GM12878 (cell line): Measurements from ENCODE around the gene IRGC. TPM values are rescaled to one million over a fixed set of nuclear protein-coding genes. Genes with fewer than 3 reads are reported as not detected.

Experiments used
- ATAC-seq: fragments of 200-7000 bp; cut with Tn5 transposase; 3 replicates; pipeline ENCODE4 v1.9.1; 2020; ENCODE audit warnings: mild to moderate bottlenecking, moderate library complexity
- BruUV-seq: library from RNA; stranded (reverse); fragments of 400-500 nt; replicated peaks from 2 replicates; lab custom pipeline; 2021; lab: Mats Ljungman, UMichigan
- CTCF ChIA-PET: fragments of 300-600 bp; sonication (Branson Sonifier 250); formaldehyde crosslinking; extraction: SDS; loops from one replicate; lab custom pipeline; 2021; ENCODE audit warnings: inconsistent platforms; lab: Yijun Ruan, JAX
- POLR2A ChIA-PET: fragments of 350-600 bp; formaldehyde crosslinking; extraction: SDS; loops from one replicate; lab custom pipeline; 2021; ENCODE audit warnings: inconsistent platforms; lab: Charles Lee
- RAD21 ChIA-PET: fragments of 300-600 bp; sonication (Branson Sonifier 250); formaldehyde crosslinking; loops from one replicate; lab custom pipeline; 2023; ENCODE audit warnings: antibody characterized with exemption; ENCODE audit not compliant: unreplicated experiment; lab: Charles Lee
- SMC1A ChIA-PET: fragments of 300-600 bp; sonication (Branson Sonifier 250); formaldehyde crosslinking; loops from one replicate; lab custom pipeline; 2023; ENCODE audit not compliant: unreplicated experiment, uncharacterized antibody; lab: Charles Lee
- DNase-seq: peaks from one replicate; pipeline ENCODE4 v3.0.0-alpha.2; 2011; ENCODE audit warnings: low read depth, low spot score
- FAIRE-seq: peaks from 3 replicates; lab custom pipeline; 2011; peaks lifted over from hg19 to GRCh38; lab: Jason Lieb, UNC
- H2AFZ ChIP-seq: 2 replicates; pipeline ENCODE4 v1.6.0; 2011; ENCODE audit warnings: low read depth, low read length, control low read depth; ENCODE audit not compliant: control insufficient read depth
- H3K27ac ChIP-seq: 2 replicates; pipeline ENCODE4 v1.5.1; 2011; ENCODE audit warnings: control low read depth; ENCODE audit not compliant: control insufficient read depth, insufficient read depth
- H3K27me3 ChIP-seq, 2 experiments: replicated peaks in 1 of 2; 2 replicates each; pipeline versions ENCODE4 v1.6.0 to v1.6.1; 2011; ENCODE audit warnings: low read length in 1 of 2; ENCODE audit not compliant: control insufficient read depth in 2 of 2, insufficient read depth in 2 of 2
- H3K36me3 ChIP-seq, 2 experiments: 2 replicates each; pipeline ENCODE4 v1.5.1; 2011; ENCODE audit warnings: low read length in 1 of 2; ENCODE audit not compliant: control insufficient read depth in 2 of 2, insufficient read depth in 2 of 2
- H3K4me1 ChIP-seq: 2 replicates; pipeline ENCODE4 v1.6.1; 2011; ENCODE audit warnings: mild to moderate bottlenecking, low read length, moderate library complexity, mixed read lengths; ENCODE audit not compliant: control insufficient read depth, insufficient read depth
- H3K4me2 ChIP-seq: 2 replicates; pipeline ENCODE4 v1.6.0; 2011; ENCODE audit warnings: control low read depth; ENCODE audit not compliant: control insufficient read depth, insufficient read depth
- H3K4me3 ChIP-seq: fragments of 200-600 bp; sonication (generic); 2 replicates; pipeline ENCODE4 v1.5.1; 2016
- H3K79me2 ChIP-seq: 2 replicates; pipeline ENCODE4 v1.6.0; 2011; ENCODE audit warnings: low read length; ENCODE audit not compliant: control insufficient read depth, insufficient read depth
- H3K9ac ChIP-seq: 2 replicates; pipeline ENCODE4 v1.8.0; 2011; ENCODE audit warnings: low read length, control low read depth, mixed read lengths; ENCODE audit not compliant: control insufficient read depth, insufficient read depth
- H3K9me3 ChIP-seq: replicated peaks from 3 replicates; pipeline ENCODE4 v1.5.1; 2011; ENCODE audit warnings: mild to moderate bottlenecking, low read length; ENCODE audit not compliant: control insufficient read depth, insufficient read depth
- H4K20me1 ChIP-seq: 2 replicates; pipeline ENCODE4 v1.6.0; 2011; ENCODE audit not compliant: control insufficient read depth, insufficient read depth
- CBFB ChIP-seq: IDR thresholded peaks from 2 replicates; pipeline ENCODE4 v1.6.1; 2016; ENCODE audit warnings: antibody characterized with exemption, low read depth
- CEBPZ ChIP-seq: fragments of 150-350 bp; IDR thresholded peaks from 2 replicates; pipeline ENCODE4 v1.6.1; 2016; ENCODE audit warnings: low read depth, low read length
- CUX1 ChIP-seq: IDR thresholded peaks from 2 replicates; pipeline ENCODE4 v1.6.1; 2012; ENCODE audit warnings: improper control_type of control experiment, low read depth, low read length; ENCODE audit not compliant: insufficient replicate concordance
- MYB ChIP-seq: fragments of 150-350 bp; IDR thresholded peaks from 2 replicates; pipeline ENCODE4 v1.6.1; 2014; ENCODE audit warnings: mild to moderate bottlenecking, low read depth, low read length, borderline replicate concordance
- PRDM15 ChIP-seq: fragments of 450-650 bp; formaldehyde crosslinking; IDR thresholded peaks from 2 replicates; pipeline ENCODE4 v1.4.0; 2020; ENCODE audit warnings: mild to moderate bottlenecking, moderate library complexity
- RUNX3 ChIP-seq: IDR thresholded peaks from 2 replicates; pipeline ENCODE4 v1.6.1; 2012; ENCODE audit warnings: low read length, inconsistent platforms
- SMARCA5 ChIP-seq: fragments of 450-650 bp; IDR thresholded peaks from 2 replicates; pipeline ENCODE4 v1.6.1; 2017; ENCODE audit warnings: mild to moderate bottlenecking
- ZBTB11 ChIP-seq: fragments of 450-650 bp; formaldehyde crosslinking; IDR thresholded peaks from 2 replicates; pipeline ENCODE4 v1.5.0; 2022; ENCODE audit warnings: mild to moderate bottlenecking, missing genetic modification characterization
- WGBS: methylation state at CpG from one replicate; pipeline ENCODE4 v1.1.6; 2016; ENCODE audit warnings: low lambda C conversion rate; ENCODE audit not compliant: insufficient replicate concordance, insufficient coverage; ENCODE audit errors: missing lambda C conversion rate; 5-methylcytosine and 5-hydroxymethylcytosine counted together
- in situ Hi-C: fragments of 300-500 bp; cut with MboI; formaldehyde crosslinking; loops from 9 replicates; pipeline ENCODE4 v1.14.3; 2018; ENCODE audit warnings: mixed read lengths
- intact Hi-C: fragments of 100-400 bp; cut with micrococcal nuclease; formaldehyde crosslinking; loops from one replicate; pipeline ENCODE4 v1.14.2; 2022; ENCODE audit not compliant: unreplicated experiment
- polyA plus RNA-seq, 11 experiments: library from polyadenylated mRNA; depleted of rRNA in 4 of 11; unstranded in 6 of 11; stranded (reverse) in 5 of 11; fragments of >200 nt; fragmentation: Nextera tagmentation in 4 of 11; fragmentation: Illumina TruSeq in 1 of 11; extraction: Ambion mirVana in 4 of 11; extraction: Trizol in 1 of 11; gene quantifications; 1 replicate in 1 of 11; 2 replicates in 10 of 11; pipeline versions ENCODE4 v1.2.1 to v1.2.3, GENCODE V29; 2011 to 2016; ENCODE audit warnings: inconsistent platforms in 2 of 11, missing spikeins in 2 of 11, low read depth in 1 of 11
- total RNA-seq, 4 experiments: library from RNA; depleted of rRNA in 3 of 4; stranded (reverse); fragments of >200 nt in 3 of 4; fragmentation: Illumina TruSeq in 1 of 4; extraction: Trizol in 1 of 4; gene quantifications; 2 replicates each; pipeline versions ENCODE4 v1.2.1 to v1.2.3, GENCODE V29; 2013 to 2021

Gene IRGC
- total and polyA plus RNA-seq, 10 of the 15 experiments (the other 5 are each of a cell fraction or from before 2014, with no cell fraction given), result 0.04 TPM; not detected in 9

- RAD21 ChIA-PET, result no interaction called here
- no peak for DNase-seq
- TF ChIP-seq ZBTB11 (CRISPR knock-in tag) (no peak), RUNX3 (no peak), SMARCA5 (no peak), CBFB (no peak), CEBPZ (no peak), CUX1 (no peak), PRDM15 (CRISPR knock-in tag) (no peak), MYB (no peak)
Measured at GRCh38 chr19:43729919-43730318, 14.0 kb downstream of the IRGC start.

More at GRCh38 chr19:43729919-43730318, 14.0 kb downstream of the IRGC start:
- BruUV-seq, result no TSS peak
- FAIRE-seq (no peak), ATAC-seq (no peak)
- peaks cover 13 to 28% of the 10 kb centered on the region in 2 experiments for H3K36me3 ChIP-seq
- in situ Hi-C loops, result no loop called here
- H2AFZ ChIP-seq, result no peak overlapping the region
- 90% methylated on average over 5 of the region's 5 CpGs for WGBS
- H3K79me2 ChIP-seq, result no peaks in the 10 kb centered on the region
- no peaks in the 10 kb centered on the region for H3K27me3 ChIP-seq
- ChIA-PET CTCF (interaction anchor here (0.5 to 1.3 kb wide), 2 partner anchors 16 to 76 kb away, joined by 3 to 4 read pairs; no protein-coding TSS in a partner anchor), POLR2A (no interaction called here), SMC1A (no interaction called here)
- H4K20me1 ChIP-seq, result no peaks in the 10 kb centered on the region
- intact Hi-C loops, result no loop called here
- peaks cover 21% of the 10 kb centered on the region for H3K4me1 ChIP-seq
- H3K4me2 ChIP-seq, result no peak overlapping the region
- no peak overlapping the region for H3K4me3 ChIP-seq
- H3K27ac ChIP-seq, result no peak overlapping the region
- no peaks in the 10 kb centered on the region for H3K9me3 ChIP-seq
- no peak overlapping the region for H3K9ac ChIP-seq
